ENCODE data around the gene CCT5.
A peak's percentile ranks its signal among the peaks of the same experiment; 100 is the strongest.
"Not testable (repeated sequence)": the region's sequence is repeated elsewhere in the genome, so short reads cannot be mapped to it uniquely, and the experiment has no call there.

CCT5 gene

GRCh38 chr5:10304932-10305331 is 54.9 kb downstream of the CCT5 start:
- DNase-seq = peak; percentile 5

GRCh38 chr5:10306114-10306513 is 56.0 kb downstream of the CCT5 start:
- DNase-seq = no peak

GRCh38 chr5:10306806-10307205 is 56.7 kb downstream of the CCT5 start:
- DNase-seq = peak; percentile 16

GRCh38 chr5:10307206-10308148 is 57.4 kb downstream of the CCT5 start, which contains the start of gene CMBL:
Gene CMBL, minus strand, starts transcription at chr5:10307902. Its CDS starts 17,140 bp downstream, at chr5:10290762.
- DNase-seq = peak; percentile 59

GRCh38 chr5:10308844-10309243 is 58.8 kb downstream of the CCT5 start:
- no peak for DNase-seq

- no peak for DNase-seq
These were observed 60.1 kb downstream of the CCT5 start for GRCh38 chr5:10310066-10310779.

- DNase-seq = not testable (repeated sequence)
These were observed 60.9 kb downstream of the CCT5 start for GRCh38 chr5:10310835-10311570.

- no peak for DNase-seq
These were observed 61.7 kb downstream of the CCT5 start for GRCh38 chr5:10311595-10312425.

GRCh38 chr5:10315201-10315600 is 65.1 kb downstream of the CCT5 start:
- no peak for DNase-seq
